Thyroid gland (tissue), 4 donors: Measurements from ENCODE around the gene LLGL1.

Experiments used
- CTCF ChIP-seq, 6 experiments: fragments of 200-600 bp in 3 of 6; fragments of 450-650 bp in 3 of 6; sonication (generic) in 3 of 6; IDR thresholded peaks; one replicate each; pipeline ENCODE4 v1.5.1; 2016 to 2019; ENCODE audit warnings: antibody characterized with exemption in 6 of 6, mild to moderate bottlenecking in 2 of 6, inconsistent platforms in 1 of 6, moderate library complexity in 1 of 6
- POLR2A ChIP-seq, 2 donors: fragments of 450-650 bp; IDR thresholded peaks; one replicate each; pipeline ENCODE4 v1.6.1; 2017; ENCODE audit warnings: antibody characterized with exemption in 2 of 2, mild to moderate bottlenecking in 2 of 2, moderate library complexity in 1 of 2

- TF ChIP-seq POLR2A (IDR thresholded peaks at IDR 0.05) (no peak), CTCF (IDR thresholded peaks at IDR 0.05) (no peak)
Observed at GRCh38 chr17:18277076-18277475, 51.6 kb downstream of the LLGL1 start.
